GM19438 (cell line): ENCODE measurements around the gene SMYD1.

Experiments
- ATAC-seq: cut with Tn5 transposase; IDR thresholded peaks from one replicate; pipeline ENCODE4 v1.9.1; 2021; ENCODE audit warnings: low read depth; ENCODE audit not compliant: unreplicated experiment

SMYD1 gene

DNA sequence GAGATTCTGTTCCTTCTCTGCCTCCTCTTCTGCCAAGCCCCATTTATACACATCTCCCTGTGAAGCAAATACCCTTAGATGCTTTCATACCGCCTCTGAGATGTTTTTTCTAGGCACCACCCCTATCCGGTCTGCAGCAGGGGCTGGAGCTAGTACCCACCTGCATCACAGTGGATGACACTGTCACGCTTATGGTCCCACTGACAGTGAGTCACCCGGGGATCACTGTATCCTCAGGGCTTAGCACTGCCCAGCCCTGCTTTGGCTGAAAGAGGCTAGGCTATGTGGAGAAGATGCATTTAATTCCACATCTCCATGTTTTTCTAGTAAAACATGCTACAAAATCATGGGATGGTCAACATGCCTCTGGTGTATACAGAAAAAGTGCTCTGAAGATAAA lies 50.3 kb downstream of the SMYD1 start:
- ATAC-seq = no peak

DNA sequence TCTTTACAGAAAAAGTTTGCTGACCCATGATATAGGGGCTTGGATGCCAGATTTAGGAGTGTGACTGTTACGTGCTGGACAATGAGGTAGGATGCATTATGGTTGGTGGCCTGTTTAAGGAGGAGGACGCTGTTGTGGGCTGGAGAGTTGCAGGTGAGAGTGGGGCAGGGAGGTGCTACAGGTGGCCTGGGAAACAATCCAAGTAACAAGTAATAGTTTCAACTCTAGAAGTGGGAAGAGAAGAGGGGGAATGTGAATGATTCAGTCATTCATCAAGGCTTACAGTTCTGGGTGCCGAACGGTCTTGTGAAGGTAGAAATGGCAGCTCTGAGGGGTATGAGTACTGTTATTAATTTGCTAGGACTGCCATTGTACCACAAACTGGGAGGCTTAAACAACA lies 54.1 kb downstream of the SMYD1 start:
- no peak for ATAC-seq

DNA sequence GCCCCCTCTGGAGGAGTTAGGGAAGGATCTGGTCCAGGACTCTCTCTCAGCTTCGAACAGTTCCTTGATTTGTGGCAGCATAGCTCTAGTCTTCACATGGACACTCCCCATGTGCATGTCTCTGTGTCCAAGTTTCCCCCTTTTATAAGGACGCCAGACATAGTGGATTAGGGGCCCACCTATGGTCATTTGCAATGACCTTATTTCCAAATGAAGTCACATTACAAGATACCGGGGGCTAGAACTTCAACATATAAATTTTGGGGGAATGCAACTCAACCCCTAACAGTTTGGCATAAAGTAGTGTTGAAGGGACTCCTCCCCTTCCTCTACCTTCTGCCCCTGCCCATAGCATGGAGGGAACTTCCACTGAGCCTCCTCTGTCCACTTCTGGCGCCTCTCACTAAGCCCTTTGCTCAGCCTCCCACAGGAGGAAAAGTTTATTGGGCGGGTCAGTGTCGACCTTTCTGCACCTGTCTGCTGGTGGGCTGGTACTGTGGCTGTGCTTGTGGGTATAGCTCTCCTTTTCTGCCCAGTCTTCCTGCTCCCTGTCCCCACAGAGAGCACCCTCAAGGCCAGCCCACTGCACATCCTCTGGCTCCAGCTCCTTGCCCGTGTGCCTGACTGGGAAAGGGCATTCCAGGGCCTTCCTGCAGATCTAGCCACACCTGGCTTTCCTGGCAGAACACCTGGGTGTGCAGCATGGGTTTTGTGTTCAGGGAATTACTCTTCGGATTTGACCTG lies 54.7 kb downstream of the SMYD1 start:
- no peak for ATAC-seq

DNA sequence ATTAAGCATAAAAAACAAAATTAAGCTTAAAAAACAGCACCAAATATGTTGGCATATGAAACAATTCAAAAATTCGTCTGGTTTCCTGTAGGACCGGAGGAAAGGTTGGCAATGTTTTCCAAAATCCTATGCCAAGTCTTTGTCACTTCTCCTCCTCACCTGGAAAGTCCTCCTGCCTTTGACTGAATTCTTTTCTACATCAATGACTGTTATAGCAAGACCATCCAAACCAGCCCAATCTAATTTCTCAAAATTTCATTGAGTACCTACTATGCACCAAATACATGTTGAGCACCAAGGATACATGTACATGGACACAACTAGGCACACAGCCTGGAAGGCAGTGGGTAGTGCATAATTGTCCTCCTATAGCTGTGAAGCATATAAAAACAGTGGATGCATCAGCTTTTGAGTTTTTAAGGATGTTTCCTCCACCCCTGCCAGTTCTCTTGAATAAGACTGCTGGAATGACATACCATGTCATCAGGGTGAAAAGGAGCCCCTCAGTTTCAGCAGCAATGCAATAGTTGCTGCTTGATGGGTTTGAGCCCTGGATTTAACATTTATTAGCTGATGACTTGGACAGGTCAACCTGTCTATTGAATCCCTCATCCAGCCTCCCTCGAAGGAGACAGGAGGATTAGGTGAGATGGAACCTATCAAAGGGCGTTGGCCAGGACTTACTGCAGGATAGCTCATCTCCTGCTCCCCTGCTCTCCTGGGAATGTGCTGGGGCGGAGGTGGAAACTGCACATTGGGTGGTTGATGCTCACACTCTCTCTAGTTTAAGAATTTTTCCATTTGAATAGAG lies 55.7 kb downstream of the SMYD1 start:
- no peak for ATAC-seq

DNA sequence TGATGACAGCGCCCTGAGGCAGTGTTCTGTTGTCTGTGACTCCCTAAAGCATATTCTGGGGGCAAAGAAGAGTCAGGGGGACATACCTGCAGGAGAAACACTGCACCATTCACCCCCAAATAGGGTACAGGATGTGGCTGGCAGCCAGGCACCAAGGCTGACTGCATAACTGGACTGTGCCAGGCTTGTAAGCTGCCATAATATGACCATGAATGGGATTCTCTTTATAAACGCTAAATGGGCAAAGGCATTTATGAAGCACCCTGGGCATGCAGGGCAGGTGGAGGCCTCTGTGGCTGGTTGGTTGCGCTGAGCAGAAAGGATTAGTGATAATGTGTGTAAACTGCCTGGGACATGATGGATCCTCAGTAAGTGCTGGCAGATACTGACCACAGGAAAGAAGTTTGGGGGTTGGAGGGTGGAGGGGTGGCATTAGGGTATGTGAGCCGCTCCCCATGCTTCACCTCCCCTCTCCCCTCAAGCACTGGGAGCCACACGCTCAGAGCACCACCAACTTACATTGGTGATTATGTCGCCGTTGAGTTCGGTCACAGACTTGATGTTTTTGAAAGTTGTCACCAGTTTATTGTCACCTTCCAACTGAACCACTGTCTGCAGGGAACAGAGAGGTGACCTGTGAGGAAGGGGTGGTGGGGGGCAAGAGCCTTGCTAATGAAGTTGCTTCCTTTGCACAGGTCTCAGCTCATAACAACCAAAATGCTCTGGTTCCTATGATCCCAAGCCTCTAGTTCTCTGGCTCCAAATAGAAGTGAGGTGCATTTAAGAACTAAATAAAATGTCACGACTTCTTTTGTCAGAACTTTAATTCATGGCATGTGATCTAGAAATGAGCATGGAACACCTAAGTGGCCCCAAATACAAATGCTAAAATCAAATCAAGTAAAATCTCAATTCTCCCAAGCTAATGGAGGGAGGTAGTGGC lies 56.6 kb downstream of the SMYD1 start:
- no peak for ATAC-seq

DNA sequence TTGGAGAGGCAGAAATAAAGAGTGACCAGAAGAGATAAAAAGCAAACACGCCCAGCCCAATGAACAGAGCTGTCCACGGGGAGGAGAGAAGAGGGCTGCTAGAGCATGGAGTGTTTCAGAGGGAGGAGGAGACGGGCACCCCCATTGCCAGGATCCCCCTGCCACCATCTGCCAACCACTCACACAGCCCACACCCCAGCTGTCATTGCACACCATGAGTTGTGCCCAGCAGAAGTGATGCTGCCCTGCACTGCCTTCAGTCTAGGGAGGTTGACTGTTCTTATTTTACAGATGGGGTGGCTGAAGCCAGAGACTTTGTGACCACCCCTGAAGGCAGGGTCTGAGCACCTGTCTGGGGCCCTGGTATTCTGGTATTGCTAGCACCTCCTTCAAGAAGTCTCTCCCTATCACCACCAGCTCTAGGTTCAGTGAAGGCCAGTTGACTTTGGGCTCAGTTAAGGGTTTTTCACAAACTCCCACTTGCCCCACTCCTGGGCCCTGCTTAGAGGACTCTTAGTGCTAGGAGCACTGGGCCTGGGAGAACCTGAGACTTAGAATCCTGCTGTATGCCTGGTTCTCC lies 57.8 kb downstream of the SMYD1 start:
- ATAC-seq = no peak

DNA sequence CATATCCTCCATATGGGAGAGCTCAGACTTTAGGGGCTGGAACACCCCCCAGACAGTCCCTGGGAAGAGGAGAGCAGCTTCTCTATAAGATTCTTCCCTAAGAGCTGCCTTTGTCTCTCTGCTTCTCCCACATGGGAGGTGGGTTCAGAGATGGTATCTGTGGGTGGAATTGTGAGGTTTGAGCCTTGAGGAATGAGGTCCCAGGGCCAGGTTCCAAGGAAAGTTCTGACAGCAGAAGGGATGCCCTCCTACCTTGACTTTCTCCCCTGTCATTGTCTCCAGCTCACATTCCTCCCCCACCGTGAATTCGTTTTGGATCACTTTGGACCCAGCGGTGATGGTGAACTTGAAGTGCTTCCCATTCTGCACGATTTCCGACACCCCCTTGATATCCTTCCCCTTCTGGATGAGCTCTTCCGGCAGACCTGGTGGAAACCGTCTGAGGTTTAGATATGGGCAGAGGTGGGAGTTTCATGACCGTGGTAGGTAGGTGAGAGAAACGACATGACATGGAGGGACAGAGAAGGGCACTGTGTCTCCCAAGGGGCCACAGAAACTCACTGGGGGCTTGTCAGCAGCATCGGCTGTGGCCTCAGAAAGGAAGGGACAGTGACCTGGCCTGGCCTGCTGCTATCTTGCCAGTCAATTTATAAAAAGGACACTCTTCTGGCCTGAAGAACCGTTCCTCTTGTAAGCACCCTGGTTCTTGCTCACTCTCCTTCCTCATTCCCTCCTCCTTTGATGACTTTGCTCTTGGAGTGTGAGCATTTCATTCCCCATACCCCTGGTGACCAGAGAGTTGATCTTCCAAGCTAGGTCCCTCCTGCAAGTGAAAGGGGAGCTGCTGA lies 58.5 kb downstream of the SMYD1 start:
- no peak for ATAC-seq

DNA sequence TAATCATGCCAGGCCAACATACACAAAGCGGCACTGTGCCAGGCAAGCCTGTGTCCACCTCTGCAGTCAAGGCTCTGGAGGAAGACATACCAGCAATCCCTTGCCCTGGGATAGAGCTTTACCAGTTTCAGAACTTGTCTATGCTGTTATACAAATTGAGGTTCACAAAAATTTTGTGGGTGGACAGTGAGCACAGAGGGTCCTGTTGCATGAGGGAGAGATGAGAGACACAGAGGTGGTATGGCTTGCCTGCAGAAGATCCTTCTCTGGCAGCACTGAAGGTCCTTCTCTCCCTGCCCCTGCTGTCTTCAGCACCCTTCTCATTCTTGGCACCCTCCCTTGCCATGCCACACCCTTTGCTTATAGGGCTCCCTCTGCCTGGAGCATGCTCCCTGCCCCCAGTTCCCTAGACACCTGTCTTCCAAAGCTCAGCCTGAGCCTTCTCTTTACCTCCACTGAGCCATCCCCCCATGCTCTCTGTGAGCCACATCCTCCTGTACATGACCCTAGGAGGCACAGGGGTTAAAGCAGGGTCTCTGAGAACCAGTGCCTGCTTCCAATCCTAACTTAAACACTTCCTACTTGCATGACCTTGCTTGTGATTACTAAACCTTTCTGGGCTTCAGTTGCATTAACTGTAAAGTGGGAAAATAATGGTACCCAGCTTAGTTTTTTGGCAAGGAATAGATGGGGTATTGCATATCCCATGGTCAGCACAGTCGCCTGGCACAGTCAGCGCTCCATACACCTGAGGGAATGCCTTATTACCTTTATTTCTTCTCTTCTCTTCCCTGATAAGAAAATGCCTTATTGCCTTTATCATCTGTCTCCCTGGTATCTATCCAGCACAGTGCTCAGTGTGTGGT lies 59.4 kb downstream of the SMYD1 start:
- ATAC-seq = no peak

DNA sequence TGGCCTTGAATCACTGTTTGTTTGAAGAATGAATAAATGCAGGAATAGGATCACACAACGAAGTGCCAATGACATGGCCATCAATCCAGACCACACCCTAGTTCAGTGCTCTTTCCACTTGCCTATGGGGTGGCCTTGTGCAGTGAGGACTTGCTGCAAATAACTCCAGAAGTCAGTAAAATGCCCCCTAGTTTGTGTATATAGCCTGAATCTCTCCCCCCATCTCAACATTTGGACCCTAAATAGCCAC lies 59.9 kb downstream of the SMYD1 start:
- no peak for ATAC-seq

DNA sequence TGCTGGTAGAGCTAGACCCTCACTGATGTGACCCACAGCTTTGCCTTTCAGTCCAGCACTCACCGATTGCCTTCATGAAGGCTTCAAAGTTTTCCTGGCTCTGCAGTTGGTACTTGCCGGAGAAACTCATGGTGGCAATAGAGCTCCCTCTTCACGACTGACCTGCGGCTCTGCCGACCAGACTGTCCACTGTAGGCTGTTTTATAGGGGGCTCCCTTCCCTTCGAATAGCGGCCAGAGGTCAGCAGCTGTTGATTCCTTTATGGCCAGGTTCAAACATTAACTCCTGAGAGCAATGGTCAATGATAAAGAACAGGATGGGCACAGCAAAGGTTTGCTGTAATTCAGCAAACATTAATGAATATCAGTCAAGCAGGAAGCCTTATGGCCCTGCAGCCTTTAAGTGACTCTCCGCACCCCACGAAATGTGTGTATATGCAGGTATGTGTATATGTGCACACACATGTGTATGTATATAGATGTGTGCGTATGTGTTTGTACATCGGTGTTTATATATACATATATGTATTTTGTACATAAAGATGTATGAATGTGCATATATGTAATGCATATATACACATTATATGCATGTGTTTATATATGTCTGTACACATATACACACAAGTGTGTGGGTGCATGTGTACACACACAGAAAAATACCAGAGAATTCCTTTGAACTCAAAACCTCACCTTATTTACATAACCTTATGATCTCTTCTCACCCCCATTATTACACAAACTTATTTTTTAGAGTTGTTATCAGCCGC lies 60.4 kb downstream of the SMYD1 start, which contains the start of gene FABP1:
Gene FABP1 (minus strand): TSS at position 175 of the 766 bp plus-strand sequence. CDS start 45 bp downstream, at position 130.
- ATAC-seq = no peak

DNA sequence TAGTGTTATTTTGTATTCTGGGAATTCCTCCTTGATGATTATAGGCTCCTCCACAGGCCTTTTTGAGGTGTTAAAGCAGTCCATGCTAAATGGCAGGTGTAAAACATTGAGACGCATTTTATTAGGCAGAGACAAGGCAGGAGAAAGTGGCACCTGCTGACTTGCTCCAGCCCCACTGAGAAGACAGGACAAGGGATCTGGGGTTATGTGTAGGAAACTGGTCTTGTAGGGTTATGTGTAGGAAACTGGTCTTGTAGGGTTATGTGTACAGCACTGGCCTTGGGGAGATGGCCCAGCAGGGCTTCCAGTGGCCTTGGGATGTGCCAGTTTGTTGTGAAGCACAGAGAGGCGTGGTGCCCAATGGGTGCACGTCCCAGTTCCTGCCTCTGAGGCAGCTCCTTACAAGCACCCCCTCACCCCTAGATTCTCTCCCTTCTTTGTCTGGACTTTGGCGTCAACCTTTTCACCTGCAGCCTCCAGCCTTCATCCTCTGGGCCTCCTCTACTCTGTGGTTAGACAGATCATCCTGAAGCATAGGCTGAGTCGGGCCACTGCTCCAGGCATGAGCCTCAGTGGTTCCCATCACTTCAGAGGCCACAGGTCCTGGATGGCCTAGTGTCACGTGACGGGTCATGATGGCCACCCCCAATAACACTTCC lies 61.2 kb downstream of the SMYD1 start:
- no peak for ATAC-seq

DNA sequence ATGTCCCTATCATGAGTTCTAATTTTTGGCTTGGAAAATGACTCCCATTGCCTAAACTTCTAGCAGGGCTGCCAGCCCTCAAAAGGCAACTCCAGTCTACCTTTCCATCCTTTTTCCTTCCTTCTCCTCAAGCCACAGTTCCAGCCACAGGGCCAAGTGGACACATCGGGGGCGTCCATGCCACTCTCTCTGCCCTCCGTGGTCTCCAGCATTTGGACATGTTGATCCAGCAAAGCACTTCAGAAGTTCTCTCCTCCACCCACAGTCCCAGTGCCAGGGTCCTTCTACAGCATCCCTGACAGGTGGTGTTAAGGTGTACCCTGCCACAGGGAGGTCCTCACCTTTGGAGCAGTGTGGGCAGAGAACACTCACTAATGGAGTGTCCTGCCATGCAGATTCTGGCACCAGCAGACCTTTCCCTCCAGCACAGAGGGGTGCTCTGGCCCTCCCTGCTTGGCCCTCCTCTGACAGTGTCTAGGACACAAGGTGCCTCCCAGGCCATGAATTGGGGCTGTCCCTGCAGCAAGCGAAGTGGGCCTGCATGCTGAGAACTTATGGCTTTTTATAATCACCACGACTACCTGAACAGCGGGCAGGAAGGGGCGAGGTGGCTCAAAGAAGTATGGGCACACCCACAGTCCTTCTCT lies 61.8 kb downstream of the SMYD1 start:
- no peak for ATAC-seq

DNA sequence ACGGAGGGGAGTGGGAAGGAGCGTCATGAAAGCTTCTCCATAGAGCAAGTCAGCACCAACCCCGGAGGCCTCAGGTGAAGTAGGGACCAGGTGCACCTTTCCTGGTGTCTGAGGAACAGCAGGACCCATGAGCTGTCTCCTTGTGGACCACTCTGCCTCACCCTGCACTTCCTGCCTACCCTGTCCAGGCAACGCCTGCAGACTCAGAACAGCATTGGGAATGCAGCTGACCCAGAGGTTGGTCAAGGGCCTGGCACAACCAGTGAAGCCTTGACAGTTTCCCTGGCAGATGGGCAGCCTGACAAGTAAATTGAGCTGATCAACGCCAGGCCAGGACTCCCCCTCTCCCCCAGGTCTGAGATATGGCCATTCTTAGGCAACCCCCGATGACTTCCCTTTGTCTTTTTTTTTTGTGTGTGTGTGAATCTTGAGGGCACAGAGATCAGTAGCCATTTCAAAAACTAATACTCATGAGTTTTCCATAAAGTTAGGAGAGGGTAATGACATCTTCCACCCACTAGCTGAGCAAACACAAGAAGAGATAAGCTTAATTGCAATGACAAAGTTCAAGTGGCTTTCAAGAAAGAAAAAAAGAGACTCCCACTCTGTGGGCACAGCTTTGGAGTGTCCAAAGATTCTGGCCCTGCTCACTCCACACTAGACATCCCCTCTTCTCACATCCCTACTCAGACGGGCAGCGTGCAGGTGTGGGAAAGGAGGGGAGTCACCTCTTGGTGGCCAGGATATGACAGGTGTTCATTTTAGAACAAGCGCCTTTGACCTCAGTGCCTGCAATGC lies 63.8 kb downstream of the SMYD1 start:
- ATAC-seq = no peak

DNA sequence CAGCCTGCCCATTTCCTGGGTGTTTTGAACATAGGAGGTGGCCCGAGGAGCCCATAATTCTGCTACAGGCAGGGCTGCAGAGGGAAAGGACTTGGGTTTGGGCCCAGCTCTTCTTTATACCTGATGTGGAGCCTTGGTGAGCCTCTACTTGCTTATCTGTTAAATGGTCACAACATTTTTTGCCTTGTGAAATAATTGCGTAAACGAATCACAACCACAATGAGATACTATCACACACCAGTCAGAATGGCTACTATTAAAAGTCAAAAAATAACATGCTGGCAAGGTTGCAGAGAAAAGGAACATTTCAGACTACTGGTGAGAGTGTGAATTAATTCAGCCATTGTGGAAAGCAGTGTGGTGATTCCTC lies 64.4 kb downstream of the SMYD1 start:
- ATAC-seq = no peak

DNA sequence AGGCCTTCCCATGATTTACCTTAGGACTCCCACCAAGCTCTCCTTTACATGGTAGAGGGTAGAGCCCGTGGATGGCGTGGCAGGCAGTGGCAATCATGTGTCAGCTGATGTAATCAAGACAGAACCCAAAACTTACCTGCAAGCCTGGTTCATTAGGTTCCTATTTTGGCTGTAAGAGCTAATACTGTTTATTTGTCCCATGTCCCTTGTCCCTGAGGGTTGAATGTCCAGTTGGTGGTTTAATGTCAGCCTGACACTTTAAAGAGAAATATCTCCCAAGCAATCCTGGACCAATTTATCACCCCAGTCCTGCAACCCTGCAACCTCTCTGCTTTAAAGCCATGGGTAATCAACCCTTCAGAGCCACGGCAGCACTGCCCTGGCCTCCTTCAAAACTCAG lies 66.2 kb downstream of the SMYD1 start:
- no peak for ATAC-seq

DNA sequence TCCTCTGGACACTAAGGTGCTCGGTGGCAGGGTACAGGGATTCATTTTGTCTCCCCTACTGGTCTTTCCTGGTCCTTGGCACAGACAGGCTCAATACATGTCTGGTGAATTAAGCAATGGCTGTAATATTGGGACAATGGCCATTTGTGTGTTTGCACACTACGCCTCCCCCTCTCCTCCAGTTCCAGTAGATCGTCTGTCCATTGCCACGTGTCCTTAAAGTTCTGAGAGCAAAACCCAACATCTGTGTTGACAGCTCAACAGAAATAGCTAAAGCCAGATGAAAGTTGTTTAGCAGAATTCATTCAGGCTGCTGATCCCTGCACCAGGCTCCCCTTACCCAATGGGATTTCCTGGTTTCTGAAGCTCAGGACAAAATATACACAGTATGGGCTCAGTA lies 69.2 kb downstream of the SMYD1 start:
- ATAC-seq = no peak

DNA sequence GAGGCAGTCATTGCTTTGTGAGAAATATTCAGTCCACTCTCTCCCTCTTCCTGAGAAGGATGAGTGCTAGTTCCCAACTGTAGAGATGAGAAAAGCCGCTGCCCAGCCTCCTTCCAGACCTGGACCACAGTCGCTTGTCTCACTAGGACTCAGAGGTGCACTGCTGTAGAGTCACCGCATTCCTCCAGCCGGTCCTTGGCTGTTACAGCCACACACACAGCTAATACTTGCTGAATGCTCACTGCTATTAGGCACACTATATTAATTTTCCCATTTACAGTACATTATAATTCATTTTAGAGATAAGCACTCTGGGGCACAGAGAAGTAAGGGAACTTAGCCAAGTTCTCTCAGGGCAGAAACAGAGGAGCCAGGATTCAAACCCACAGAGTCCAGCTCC lies 70.2 kb downstream of the SMYD1 start:
- no peak for ATAC-seq
